Measurements from ENCODE around the gene AANAT. TPM values are rescaled to one million over a fixed set of nuclear protein-coding genes. Genes with fewer than 3 reads are reported as not detected.

AANAT gene
- total RNA-seq, 2 experiments from 2014 or later, result not detected

- no peaks in the 10 kb centered on the region for H3K9me2 ChIP-seq (ENCODE audit: insufficient read depth, low read length)
- H3K4me1 ChIP-seq (ENCODE audit: insufficient read depth, low read length, poor library complexity, severe bottlenecking), result peaks cover 78% of the 10 kb centered on the region
- peak; percentile 81 for DNase-seq (ENCODE audit: low spot score)
These were observed 25.0 kb downstream of the AANAT start for GRCh38 chr17:76492123-76492988.

DNA sequence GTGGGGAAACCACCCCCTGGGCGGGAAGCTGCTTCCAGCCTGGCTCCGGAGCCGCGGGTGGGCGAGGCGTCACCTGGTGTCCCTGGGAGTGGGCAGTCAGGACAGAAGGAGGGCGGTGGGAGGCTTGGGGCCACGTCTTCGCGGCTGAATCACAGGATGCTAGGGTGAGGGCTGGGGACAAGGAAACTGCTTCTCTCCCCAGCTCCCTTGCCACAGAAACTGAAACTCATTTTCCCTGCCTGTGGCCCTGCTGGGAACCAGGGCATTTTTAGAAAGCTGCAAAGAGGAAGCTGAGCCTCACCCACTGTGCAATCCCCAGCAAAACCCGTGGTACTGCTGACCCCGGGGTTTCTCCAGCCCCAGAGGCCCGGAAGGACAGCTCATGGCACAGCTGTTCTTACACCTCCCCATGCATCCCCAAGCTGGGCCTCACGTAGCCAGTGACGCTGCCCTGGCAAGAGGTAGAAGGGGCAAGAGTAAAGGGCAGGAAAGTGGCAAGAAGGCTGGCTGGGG lies 25.6 kb downstream of the AANAT start:
- H4K20me1 ChIP-seq (ENCODE audit: insufficient read depth, low read length), result no peaks in the 10 kb centered on the region
- ChIA-PET CTCF (ENCODE audit: unreplicated experiment) (interaction anchor here (0.7 to 2.9 kb wide), 7 partner anchors 10 to 35 kb away, joined by 3 to 15 read pairs (median 4); partner anchors contain the start of gene AANAT), POLR2A (interaction anchor here (0.6 to 6.3 kb wide), 11 partner anchors 7 to 649 kb away, joined by 3 to 50 read pairs (median 3); partner anchors contain the start of genes AANAT, RHBDF2 and UBE2O)
- peak overlapping the region; percentile 98 for H3K4me2 ChIP-seq (ENCODE audit: low read length)
- no peaks in the 10 kb centered on the region for H3K9me3 ChIP-seq (ENCODE audit: low read length)
- no TSS peak for BruUV-seq (replicated peaks)
- no peak overlapping the region for H2AFZ ChIP-seq (ENCODE audit: low read length)
- H3K36me3 ChIP-seq (ENCODE audit: insufficient read depth, low read length), result peaks cover 20% of the 10 kb centered on the region; the same call in 1 of the 2 replicates
- peak; percentile 81 for DNase-seq (ENCODE audit: low spot score)
- H3K79me2 ChIP-seq (ENCODE audit: insufficient read depth, low read depth, low read length), result peaks cover 19% of the 10 kb centered on the region
- intact Hi-C loops (cut with micrococcal nuclease; ENCODE audit: unreplicated experiment), result loop anchor here (1.0 to 10.0 kb wide), 3 partner anchors 11 to 952 kb away; partner anchors contain the start of gene UBALD2
- peak overlapping the region; percentile 83 for H3K27ac ChIP-seq (ENCODE audit: low read depth, low read length, poor library complexity, severe bottlenecking)
- peak overlapping the region; percentile 41 for H3K4me3 ChIP-seq (ENCODE audit: low read depth, low read length, poor library complexity, severe bottlenecking)
- H3K4me1 ChIP-seq (ENCODE audit: insufficient read depth, low read length, poor library complexity, severe bottlenecking), result peaks cover 85% of the 10 kb centered on the region
- no peaks in the 10 kb centered on the region for H3K9me2 ChIP-seq (ENCODE audit: insufficient read depth, low read length)
- TF ChIP-seq EZH2phosphoT487 (IDR thresholded peaks at IDR 0.05; ENCODE audit: borderline replicate concordance, low read depth, low read length), result no peak

More at GRCh38 chr17:76492123-76492988, 25.0 kb downstream of the AANAT start:
- Histone ChIP-seq H3K9me3 (ENCODE audit: low read length) (no peaks in the 10 kb centered on the region), H4K20me1 (ENCODE audit: insufficient read depth, low read length) (no peaks in the 10 kb centered on the region), H3K4me3 (ENCODE audit: low read depth, low read length, poor library complexity, severe bottlenecking) (peak overlapping the region; percentile 41), H3K27ac (ENCODE audit: low read depth, low read length, poor library complexity, severe bottlenecking) (peak overlapping the region; percentile 83), H3K79me2 (ENCODE audit: insufficient read depth, low read depth, low read length) (peaks cover 12% of the 10 kb centered on the region), H3K4me2 (ENCODE audit: low read length) (peak overlapping the region; percentile 98), H2AFZ (ENCODE audit: low read length) (no peak overlapping the region; the same call in 1 of the 2 replicates), H3K36me3 (ENCODE audit: insufficient read depth, low read length) (peaks cover 19% of the 10 kb centered on the region)
- TF ChIP-seq, protein P1, sequence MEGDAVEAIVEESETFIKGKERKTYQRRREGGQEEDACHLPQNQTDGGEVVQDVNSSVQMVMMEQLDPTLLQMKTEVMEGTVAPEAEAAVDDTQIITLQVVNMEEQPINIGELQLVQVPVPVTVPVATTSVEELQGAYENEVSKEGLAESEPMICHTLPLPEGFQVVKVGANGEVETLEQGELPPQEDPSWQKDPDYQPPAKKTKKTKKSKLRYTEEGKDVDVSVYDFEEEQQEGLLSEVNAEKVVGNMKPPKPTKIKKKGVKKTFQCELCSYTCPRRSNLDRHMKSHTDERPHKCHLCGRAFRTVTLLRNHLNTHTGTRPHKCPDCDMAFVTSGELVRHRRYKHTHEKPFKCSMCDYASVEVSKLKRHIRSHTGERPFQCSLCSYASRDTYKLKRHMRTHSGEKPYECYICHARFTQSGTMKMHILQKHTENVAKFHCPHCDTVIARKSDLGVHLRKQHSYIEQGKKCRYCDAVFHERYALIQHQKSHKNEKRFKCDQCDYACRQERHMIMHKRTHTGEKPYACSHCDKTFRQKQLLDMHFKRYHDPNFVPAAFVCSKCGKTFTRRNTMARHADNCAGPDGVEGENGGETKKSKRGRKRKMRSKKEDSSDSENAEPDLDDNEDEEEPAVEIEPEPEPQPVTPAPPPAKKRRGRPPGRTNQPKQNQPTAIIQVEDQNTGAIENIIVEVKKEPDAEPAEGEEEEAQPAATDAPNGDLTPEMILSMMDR (conservative IDR thresholded peaks at IDR 0.05; ENCODE audit: low read length), result peak; percentile 10; the same call in 1 of the 2 replicates
- no peak for TF ChIP-seq EZH2phosphoT487 (IDR thresholded peaks at IDR 0.05; ENCODE audit: borderline replicate concordance, low read depth, low read length)
- intact Hi-C loops (cut with micrococcal nuclease; ENCODE audit: unreplicated experiment), result loop anchor here (1.0 to 10.0 kb wide), 3 partner anchors 10 to 952 kb away; partner anchors contain the start of gene UBALD2
- ChIA-PET POLR2A (interaction anchor here (0.5 to 6.3 kb wide), 11 partner anchors 8 to 290 kb away, joined by 3 to 50 read pairs (median 5); partner anchors contain the start of genes AANAT, RHBDF2 and UBE2O), CTCF (ENCODE audit: unreplicated experiment) (interaction anchor here (0.7 to 2.9 kb wide), 6 partner anchors 10 to 36 kb away, joined by 3 to 15 read pairs (median 4); no protein-coding TSS in a partner anchor)
- BruUV-seq (replicated peaks), result no TSS peak

Data from OCI-LY7 (cell line).